SK-N-SH treated with all-trans-retinoic acid at 6 μM for 48 hours (cell line): Measurements from ENCODE around the gene CAMK2B.

ENCODE experiments used
- ATAC-seq: fragments of 200-7000 bp; cut with Tn5 transposase; 3 replicates; pipeline ENCODE4 v1.9.1; 2020; ENCODE audit warnings: mild to moderate bottlenecking, moderate library complexity
- ARNTL ChIP-seq: fragments of 450-650 bp; formaldehyde crosslinking; IDR thresholded peaks from 2 replicates; pipeline ENCODE4 v1.5.0; 2020; ENCODE audit warnings: low read depth, mild to moderate bottlenecking, moderate library complexity, borderline replicate concordance
- BACH2 ChIP-seq: fragments of 250-450 bp; sonication (Bioruptor Pico); IDR thresholded peaks from 2 replicates; pipeline ENCODE4 v1.9.0; 2021; ENCODE audit warnings: mild to moderate bottlenecking, borderline replicate concordance
- ESRRG ChIP-seq: fragments of 250-450 bp; sonication (Bioruptor Pico); IDR thresholded peaks from 2 replicates; pipeline ENCODE4 v1.6.1; 2021; ENCODE audit warnings: mild to moderate bottlenecking
- GLIS3 ChIP-seq: fragments of 250-450 bp; sonication (Bioruptor Pico); IDR thresholded peaks from 2 replicates; pipeline ENCODE4 v1.5.0; 2020; ENCODE audit warnings: mild to moderate bottlenecking, moderate library complexity
- ISL1 ChIP-seq: fragments of 250-450 bp; sonication (Bioruptor Pico); IDR thresholded peaks from 2 replicates; pipeline ENCODE4 v2.1.2; 2022; ENCODE audit warnings: mild to moderate bottlenecking, moderate library complexity
- OSR1 ChIP-seq: fragments of 250-450 bp; sonication (Bioruptor Pico); IDR thresholded peaks from 2 replicates; pipeline ENCODE4 v1.8.0; 2022; ENCODE audit warnings: moderate library complexity, mild to moderate bottlenecking, inconsistent platforms
- PPARA ChIP-seq: fragments of 250-450 bp; sonication (Bioruptor Pico); IDR thresholded peaks from 2 replicates; pipeline ENCODE4 v1.5.0; 2020; ENCODE audit warnings: mild to moderate bottlenecking, borderline replicate concordance
- RARB ChIP-seq: fragments of 250-450 bp; sonication (Bioruptor Pico); IDR thresholded peaks from 2 replicates; pipeline ENCODE4 v1.8.0; 2021; ENCODE audit warnings: mild to moderate bottlenecking, moderate library complexity
- SNAI2 ChIP-seq: fragments of 250-450 bp; sonication (Bioruptor Pico); IDR thresholded peaks from 2 replicates; pipeline ENCODE4 v1.5.0; 2020; ENCODE audit warnings: mild to moderate bottlenecking, moderate library complexity
- TCF4 ChIP-seq: fragments of 250-450 bp; sonication (Bioruptor Pico); IDR thresholded peaks from 2 replicates; pipeline ENCODE4 v1.8.0; 2021; ENCODE audit warnings: mild to moderate bottlenecking, moderate library complexity, borderline replicate concordance
- TOX ChIP-seq: fragments of 250-450 bp; sonication (Bioruptor Pico); IDR thresholded peaks from 2 replicates; pipeline ENCODE4 v1.8.0; 2021; ENCODE audit warnings: mild to moderate bottlenecking, moderate library complexity, borderline replicate concordance
- ZC3H10 ChIP-seq: fragments of 250-450 bp; sonication (Bioruptor Pico); IDR thresholded peaks from 2 replicates; pipeline ENCODE4 v1.5.1; 2021; ENCODE audit warnings: mild to moderate bottlenecking, moderate library complexity
- ZFP3 ChIP-seq: fragments of 250-450 bp; sonication (Bioruptor Pico); IDR thresholded peaks from 2 replicates; pipeline ENCODE4 v1.5.0; 2020; ENCODE audit warnings: mild to moderate bottlenecking, moderate library complexity
- ZNF565 ChIP-seq: fragments of 450-650 bp; formaldehyde crosslinking; conservative IDR thresholded peaks from 2 replicates; pipeline ENCODE4 v1.5.0; 2020; ENCODE audit warnings: low read depth, mild to moderate bottlenecking, moderate library complexity
- ZNF70 ChIP-seq: fragments of 450-650 bp; formaldehyde crosslinking; IDR thresholded peaks from 2 replicates; pipeline ENCODE4 v1.5.0; 2020; ENCODE audit warnings: mild to moderate bottlenecking, moderate library complexity
- ZNF8 ChIP-seq: fragments of 450-650 bp; formaldehyde crosslinking; IDR thresholded peaks from 2 replicates; pipeline ENCODE4 v1.5.0; 2020; ENCODE audit warnings: mild to moderate bottlenecking, moderate library complexity
- TF ChIP-seq, protein P1 (sequence below): fragments of 250-450 bp; sonication (Bioruptor Pico); IDR thresholded peaks from 2 replicates; pipeline ENCODE4 v1.5.1; 2020; ENCODE audit warnings: low read depth, mild to moderate bottlenecking, moderate library complexity
- TF ChIP-seq, protein P2 (sequence below): fragments of 250-450 bp; sonication (Bioruptor Pico); IDR thresholded peaks from 2 replicates; pipeline ENCODE4 v1.8.0; 2021; ENCODE audit warnings: low read depth, mild to moderate bottlenecking, moderate library complexity, borderline replicate concordance
- TF ChIP-seq, protein P3 (sequence below): fragments of 250-450 bp; sonication (Bioruptor Pico); IDR thresholded peaks from 2 replicates; pipeline ENCODE4 v1.5.1; 2021; ENCODE audit warnings: mild to moderate bottlenecking, moderate library complexity
- TF ChIP-seq, protein P4 (sequence below): fragments of 250-450 bp; sonication (Bioruptor Pico); IDR thresholded peaks from 2 replicates; pipeline ENCODE4 v1.8.0; 2020; ENCODE audit warnings: mild to moderate bottlenecking, moderate library complexity, borderline replicate concordance

Gene CAMK2B

DNA sequence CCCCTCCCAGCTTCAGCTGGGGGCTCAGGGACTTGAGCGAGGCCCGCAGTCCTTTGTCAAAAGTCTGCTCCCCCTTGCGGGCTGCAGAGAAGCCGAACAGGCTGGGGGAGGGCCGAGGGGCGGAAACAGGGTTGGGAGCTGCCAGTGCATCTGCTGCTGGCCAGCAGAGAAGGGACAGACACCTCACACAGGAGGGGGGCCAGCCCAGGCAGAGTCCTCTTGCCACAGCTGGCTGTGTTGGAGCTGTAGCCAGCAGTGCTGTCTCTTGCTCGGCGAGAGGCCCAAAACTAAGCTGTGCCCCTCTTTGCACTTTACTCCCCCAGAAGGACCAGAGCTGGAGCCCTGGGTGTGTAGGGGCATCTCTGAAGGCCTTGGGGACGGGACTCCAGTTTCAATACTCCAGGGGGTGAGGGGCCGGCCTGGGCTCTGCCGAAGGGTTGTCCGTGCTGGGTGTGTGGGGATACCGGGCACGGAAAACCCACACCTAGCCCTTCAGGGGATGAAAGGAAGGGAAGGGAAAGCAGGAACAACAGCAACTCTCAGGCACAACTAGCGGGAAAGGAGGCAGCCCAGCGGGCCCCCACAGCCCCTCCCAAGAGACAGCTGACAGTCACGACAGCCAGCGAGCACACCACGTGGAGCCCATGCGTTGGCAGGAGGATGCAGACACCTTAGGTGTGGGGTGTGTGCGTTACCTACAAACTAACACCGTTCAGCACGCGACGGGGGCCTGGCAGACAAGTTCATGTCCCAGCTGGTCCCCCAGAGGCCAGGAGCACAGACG lies 106.8 kb downstream of the CAMK2B start:
- no peak; the same call in 2 of the 3 replicates for ATAC-seq

DNA sequence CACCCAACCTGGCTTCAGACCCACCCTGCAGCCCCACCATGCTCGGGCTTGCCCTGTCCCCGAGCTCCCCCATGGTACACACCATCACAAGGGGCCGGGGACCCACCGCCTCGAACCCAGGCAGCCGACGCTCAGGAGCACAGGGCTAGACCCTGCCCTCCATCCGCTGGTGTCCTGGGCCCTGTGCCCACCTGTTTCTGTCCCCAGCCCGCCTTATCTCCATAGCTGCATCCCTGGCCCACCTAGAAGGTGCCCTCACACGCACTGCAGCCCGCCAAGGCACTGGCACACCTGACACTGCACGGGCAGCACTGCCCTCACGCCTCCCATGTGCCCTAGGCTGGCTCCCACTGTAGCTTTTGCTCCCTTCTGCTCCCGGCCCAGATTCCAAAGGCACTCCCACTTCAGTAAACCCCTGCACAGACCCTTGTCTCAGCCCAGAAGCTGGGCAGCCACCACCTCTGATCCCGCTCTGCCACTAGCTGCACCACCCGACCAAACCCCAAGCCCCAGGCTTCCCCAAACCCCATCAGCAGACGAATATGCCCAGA lies 107.5 kb downstream of the CAMK2B start:
- ATAC-seq: no peak
- TF ChIP-seq, protein P1, sequence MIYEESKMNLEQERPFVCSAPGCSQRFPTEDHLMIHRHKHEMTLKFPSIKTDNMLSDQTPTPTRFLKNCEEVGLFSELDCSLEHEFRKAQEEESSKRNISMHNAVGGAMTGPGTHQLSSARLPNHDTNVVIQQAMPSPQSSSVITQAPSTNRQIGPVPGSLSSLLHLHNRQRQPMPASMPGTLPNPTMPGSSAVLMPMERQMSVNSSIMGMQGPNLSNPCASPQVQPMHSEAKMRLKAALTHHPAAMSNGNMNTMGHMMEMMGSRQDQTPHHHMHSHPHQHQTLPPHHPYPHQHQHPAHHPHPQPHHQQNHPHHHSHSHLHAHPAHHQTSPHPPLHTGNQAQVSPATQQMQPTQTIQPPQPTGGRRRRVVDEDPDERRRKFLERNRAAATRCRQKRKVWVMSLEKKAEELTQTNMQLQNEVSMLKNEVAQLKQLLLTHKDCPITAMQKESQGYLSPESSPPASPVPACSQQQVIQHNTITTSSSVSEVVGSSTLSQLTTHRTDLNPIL (CRISPR knock-in tag): no peak
- TF ChIP-seq ZNF565 (CRISPR knock-in tag): no peak
- TF ChIP-seq ESRRG (CRISPR knock-in tag): no peak
- TF ChIP-seq, protein P2, sequence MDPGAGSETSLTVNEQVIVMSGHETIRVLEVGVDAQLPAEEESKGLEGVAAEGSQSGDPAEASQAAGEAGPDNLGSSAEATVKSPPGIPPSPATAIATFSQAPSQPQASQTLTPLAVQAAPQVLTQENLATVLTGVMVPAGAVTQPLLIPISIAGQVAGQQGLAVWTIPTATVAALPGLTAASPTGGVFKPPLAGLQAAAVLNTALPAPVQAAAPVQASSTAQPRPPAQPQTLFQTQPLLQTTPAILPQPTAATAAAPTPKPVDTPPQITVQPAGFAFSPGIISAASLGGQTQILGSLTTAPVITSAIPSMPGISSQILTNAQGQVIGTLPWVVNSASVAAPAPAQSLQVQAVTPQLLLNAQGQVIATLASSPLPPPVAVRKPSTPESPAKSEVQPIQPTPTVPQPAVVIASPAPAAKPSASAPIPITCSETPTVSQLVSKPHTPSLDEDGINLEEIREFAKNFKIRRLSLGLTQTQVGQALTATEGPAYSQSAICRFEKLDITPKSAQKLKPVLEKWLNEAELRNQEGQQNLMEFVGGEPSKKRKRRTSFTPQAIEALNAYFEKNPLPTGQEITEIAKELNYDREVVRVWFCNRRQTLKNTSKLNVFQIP (CRISPR knock-in tag): no peak
- TF ChIP-seq SNAI2: no peak
- no peak for TF ChIP-seq ISL1 (CRISPR knock-in tag)

More for the DNA sequence above, 106.8 kb downstream of the CAMK2B start:
- TF ChIP-seq ZC3H10 (CRISPR knock-in tag): no peak
- no peak for TF ChIP-seq ZFP3 (CRISPR knock-in tag)
- TF ChIP-seq, protein P2 (CRISPR knock-in tag): no peak
- no peak for TF ChIP-seq ISL1 (CRISPR knock-in tag)
- no peak for TF ChIP-seq PPARA (CRISPR knock-in tag)
- TF ChIP-seq, protein P1 (CRISPR knock-in tag): no peak
- no peak for TF ChIP-seq ZNF8 (CRISPR knock-in tag)
- no peak for TF ChIP-seq ARNTL
- no peak for TF ChIP-seq RARB (CRISPR knock-in tag)
- no peak for TF ChIP-seq SNAI2
- TF ChIP-seq, protein P3, sequence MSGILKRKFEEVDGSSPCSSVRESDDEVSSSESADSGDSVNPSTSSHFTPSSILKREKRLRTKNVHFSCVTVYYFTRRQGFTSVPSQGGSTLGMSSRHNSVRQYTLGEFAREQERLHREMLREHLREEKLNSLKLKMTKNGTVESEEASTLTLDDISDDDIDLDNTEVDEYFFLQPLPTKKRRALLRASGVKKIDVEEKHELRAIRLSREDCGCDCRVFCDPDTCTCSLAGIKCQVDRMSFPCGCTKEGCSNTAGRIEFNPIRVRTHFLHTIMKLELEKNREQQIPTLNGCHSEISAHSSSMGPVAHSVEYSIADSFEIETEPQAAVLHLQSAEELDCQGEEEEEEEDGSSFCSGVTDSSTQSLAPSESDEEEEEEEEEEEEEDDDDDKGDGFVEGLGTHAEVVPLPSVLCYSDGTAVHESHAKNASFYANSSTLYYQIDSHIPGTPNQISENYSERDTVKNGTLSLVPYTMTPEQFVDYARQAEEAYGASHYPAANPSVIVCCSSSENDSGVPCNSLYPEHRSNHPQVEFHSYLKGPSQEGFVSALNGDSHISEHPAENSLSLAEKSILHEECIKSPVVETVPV (CRISPR knock-in tag): no peak
- TF ChIP-seq, all 23 proteins: peak for 0

DNA sequence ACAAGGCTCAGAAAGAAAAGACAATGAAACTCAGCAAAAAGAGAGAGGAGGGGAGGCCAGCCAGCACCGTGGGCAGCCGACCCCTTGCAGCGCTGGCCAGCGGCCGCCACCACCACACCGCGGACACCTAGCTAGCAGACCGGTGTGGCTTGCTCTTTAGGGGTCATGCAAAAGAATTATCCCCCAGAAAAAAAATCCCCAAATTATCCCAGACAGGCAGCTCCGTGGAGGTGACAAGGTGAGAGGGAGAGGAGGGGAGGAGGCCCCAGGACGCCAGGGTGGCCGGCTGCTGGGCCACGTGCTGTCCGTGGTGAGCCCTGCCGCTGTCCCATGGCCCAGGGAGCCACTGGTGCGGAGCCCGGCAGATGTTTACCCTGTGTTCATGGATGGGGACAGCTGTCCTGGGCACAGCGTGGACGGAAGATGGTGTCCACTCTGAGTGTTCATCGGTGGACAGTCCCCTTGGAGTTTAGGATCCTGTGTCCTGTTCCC lies 108.1 kb downstream of the CAMK2B start:
- ATAC-seq: no peak
- TF ChIP-seq PPARA (CRISPR knock-in tag): no peak
- no peak for TF ChIP-seq ZFP3 (CRISPR knock-in tag)

DNA sequence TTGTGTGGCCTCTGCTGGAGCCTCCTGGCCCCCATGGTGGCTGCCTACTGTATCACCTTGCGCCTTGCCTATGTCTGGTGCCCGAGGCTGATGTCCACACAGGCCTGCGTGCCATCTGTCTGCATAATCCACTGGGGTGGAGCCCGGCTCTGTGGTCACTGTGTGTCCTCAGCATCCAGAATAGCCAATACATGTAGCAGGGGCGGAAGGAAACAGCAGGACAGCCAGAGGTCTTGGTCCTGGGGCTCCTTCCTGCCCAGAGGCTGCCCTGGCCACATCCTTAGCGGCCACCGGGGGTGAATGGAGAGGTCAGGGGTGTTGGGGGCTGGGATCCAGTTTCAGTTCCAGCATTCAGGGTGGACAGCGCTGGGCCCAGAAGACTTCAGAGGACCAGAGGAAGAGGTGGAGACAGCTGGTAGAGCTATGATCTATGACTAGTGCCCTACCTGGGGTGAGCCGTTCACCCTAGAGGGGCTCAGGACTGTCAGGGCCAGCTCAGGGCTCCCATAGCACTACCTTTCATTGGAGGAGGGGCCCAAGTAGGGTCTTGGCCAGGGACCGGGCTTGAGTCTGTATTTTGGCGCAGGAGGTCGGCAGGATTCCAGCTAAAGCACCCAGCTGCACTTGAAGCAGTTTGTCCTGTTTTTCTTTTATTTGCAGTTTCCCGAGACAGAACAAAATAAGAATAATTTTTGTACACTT lies 108.7 kb downstream of the CAMK2B start:
- peak; percentile 1; the same call in 1 of the 3 replicates for ATAC-seq
- TF ChIP-seq ESRRG (CRISPR knock-in tag) (no peak), OSR1 (CRISPR knock-in tag) (no peak), RARB (CRISPR knock-in tag) (no peak), BACH2 (CRISPR knock-in tag) (no peak), TCF4 (CRISPR knock-in tag) (no peak), TOX (no peak), ZC3H10 (CRISPR knock-in tag) (no peak), ISL1 (CRISPR knock-in tag) (no peak), ARNTL (no peak), GLIS3 (CRISPR knock-in tag) (no peak), SNAI2 (no peak), ZNF70 (CRISPR knock-in tag) (no peak)
- TF ChIP-seq, protein P4, sequence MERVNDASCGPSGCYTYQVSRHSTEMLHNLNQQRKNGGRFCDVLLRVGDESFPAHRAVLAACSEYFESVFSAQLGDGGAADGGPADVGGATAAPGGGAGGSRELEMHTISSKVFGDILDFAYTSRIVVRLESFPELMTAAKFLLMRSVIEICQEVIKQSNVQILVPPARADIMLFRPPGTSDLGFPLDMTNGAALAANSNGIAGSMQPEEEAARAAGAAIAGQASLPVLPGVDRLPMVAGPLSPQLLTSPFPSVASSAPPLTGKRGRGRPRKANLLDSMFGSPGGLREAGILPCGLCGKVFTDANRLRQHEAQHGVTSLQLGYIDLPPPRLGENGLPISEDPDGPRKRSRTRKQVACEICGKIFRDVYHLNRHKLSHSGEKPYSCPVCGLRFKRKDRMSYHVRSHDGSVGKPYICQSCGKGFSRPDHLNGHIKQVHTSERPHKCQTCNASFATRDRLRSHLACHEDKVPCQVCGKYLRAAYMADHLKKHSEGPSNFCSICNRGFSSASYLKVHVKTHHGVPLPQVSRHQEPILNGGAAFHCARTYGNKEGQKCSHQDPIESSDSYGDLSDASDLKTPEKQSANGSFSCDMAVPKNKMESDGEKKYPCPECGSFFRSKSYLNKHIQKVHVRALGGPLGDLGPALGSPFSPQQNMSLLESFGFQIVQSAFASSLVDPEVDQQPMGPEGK: no peak
- TF ChIP-seq, protein P3 (CRISPR knock-in tag): no peak
- TF ChIP-seq, protein P1 (CRISPR knock-in tag): no peak
